Muscle of arm (tissue), 12 donors: ENCODE results near the gene AMZ1. TPM values are rescaled to one million over a fixed set of nuclear protein-coding genes. Genes with fewer than 3 reads are reported as not detected.
"Not testable (repeated sequence)": the region's sequence is repeated elsewhere in the genome, so short reads cannot be mapped to it uniquely, and the experiment has no call there.

Experiments used
- DNase-seq: peaks from one replicate; pipeline ENCODE4 v3.0.0-alpha.2; 2013
- polyA plus RNA-seq, 12 donors: library from polyadenylated mRNA; unstranded; fragments of 120-200 nt; gene quantifications; one replicate each; pipeline ENCODE4 v1.2.1, GENCODE V29; 2013; ENCODE audit not compliant: insufficient read length in 12 of 12

AMZ1 gene
- polyA plus RNA-seq, 12 donors, result 0.07 to 0.73 (median 0.21) TPM; not detected in 2

GRCh38 chr7:2726316-2727018, 38.5 kb downstream of the AMZ1 start:
- DNase-seq, result no peak

- DNase-seq, result not testable (repeated sequence)
Observed at GRCh38 chr7:2727206-2727605, 39.2 kb downstream of the AMZ1 start.

DNA sequence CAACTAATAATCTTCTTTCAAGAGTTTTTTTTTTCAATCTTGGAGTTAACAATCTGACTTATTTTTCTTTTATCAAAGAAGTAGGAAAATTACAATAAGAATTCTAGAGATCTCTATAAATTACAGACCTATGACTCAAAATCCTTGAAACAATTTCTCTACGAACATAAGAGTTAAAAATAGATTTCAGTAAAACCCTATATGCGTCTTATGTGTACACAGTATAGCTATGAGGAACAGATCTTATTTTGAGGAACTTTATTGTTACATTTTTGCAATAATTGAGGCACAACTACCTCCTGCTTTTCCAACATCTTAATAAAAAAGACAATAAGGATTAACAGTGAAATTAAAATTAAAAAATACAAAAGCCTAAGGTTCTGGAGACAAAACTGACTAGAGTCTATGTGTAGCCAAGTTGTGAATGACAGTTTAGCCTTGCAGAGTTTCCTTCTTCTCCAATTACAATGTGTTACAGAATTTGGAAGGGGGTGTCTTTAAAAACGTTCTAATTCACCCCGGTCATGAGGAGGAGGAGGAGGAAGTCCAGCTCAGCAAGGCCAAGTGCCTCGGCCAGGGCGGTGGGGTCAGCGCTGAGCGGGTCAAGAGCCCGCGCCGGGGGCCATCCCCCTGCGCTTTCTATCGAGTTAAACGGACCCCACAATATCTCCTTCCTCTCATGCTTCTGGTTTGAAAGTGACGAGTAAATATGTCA, 40.5 kb downstream of the AMZ1 start:
- DNase-seq, result no peak

DNA sequence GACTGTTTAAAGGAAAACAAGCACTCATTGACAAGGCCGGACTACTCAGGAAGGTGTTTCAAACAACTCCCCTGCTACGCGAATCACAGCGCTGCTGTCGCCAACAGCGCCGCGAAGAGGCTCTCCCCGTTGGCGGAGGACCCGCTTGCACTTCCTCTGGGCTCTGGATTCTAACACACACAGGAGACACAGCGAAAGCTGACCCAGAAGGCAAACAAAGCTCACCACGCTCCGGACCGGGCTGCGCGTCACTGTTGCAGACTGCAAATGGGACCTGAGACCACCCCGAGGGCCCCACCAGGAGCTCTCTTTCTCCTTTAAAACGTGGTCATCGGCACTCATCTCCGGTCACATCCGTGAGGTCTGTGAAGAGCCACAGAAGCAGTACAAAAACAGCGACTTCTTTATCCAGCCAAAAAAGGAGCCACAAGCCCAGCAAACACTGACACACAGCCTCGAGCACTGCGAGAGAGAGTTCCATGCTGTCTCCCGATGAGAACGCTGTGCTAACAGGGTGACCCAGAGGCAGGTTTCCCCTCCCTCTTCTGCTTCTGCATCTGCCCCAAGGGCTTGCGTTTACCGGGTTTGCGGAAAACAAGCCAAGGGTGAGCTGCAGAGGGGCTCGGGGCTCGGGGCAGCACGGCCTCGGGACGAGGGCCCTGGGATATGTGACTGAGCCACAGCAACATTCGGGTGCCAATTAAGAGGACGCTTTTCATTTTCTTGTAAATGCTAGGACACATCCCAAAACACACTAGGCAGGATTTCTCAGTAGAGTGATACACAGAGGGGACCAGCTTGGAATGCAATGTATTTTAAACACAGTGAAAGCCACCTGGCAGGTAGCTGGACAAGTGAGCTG, 41.3 kb downstream of the AMZ1 start:
- no peak for DNase-seq

GRCh38 chr7:2729893-2730716, 42.1 kb downstream of the AMZ1 start:
- DNase-seq, result peak; percentile 56

DNA sequence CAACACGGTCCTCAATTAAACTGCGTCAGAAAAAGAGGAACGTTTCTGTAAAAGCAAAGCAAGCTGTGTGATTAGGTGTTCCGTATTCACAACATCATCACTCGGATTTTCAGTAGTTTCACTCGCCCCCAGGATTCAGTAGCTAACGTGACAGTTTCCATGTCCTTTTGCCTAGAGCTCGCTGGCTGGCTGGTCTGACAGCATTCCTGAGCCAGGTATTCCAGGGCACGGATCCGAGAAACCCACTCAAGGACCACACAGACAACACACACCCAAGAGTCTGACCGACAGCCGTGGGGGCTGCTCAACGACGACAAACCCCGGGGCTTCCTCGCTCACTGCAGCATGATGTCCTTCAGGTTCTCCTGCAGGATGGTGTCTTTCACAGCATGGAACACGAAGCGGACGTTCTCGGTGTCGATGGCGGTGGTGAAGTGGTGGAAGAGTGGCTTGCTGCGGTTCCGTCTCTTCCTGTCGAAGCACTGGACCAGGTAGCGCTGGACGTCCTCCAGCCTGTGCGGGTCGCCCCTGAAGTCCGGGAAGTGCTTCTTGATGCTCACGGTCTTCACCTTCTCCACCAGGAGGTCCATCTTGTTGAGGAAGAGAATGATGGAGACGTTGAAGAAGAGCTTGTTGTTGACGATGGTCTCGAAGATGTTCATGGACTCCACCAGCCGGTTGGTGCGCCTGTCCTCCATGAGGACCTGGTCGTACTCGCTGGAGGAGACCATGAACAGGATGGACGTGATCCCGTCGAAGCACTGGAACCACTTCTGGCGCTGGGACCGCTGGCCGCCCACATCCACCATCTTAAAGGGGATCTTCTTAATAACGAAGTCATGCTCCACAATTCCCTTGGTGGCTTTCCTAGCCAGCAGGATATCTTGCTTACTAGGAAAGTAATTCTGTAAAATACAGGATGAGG, 43.1 kb downstream of the AMZ1 start:
- DNase-seq, result no peak

- DNase-seq, result no peak
Observed at GRCh38 chr7:2732388-2732787, 44.4 kb downstream of the AMZ1 start.

GRCh38 chr7:2732959-2733584, 45.1 kb downstream of the AMZ1 start:
- DNase-seq, result no peak

GRCh38 chr7:2734084-2734686, 46.2 kb downstream of the AMZ1 start:
- DNase-seq, result no peak

- no peak for DNase-seq
Observed at GRCh38 chr7:2734751-2735571, 47.0 kb downstream of the AMZ1 start.

DNA sequence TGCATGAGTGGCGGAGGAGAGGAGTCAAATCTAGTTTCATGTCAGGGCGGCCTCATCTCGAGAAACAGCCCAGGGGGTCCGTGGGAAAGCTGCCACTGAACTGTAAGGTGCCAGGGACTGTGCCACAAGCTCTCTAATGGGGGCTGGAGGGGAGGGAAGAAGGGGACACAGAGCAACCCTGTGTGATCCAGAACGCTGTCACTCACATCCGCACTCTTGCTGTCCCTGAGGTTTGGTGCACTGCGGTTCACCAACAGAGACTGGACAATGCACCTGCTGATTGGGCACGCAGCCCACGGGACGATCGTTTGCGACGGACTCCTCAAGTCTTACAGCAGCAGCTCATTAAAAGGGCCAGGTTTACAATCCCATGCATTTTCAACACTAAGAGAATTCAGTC, 47.7 kb downstream of the AMZ1 start:
- DNase-seq, result no peak

DNA sequence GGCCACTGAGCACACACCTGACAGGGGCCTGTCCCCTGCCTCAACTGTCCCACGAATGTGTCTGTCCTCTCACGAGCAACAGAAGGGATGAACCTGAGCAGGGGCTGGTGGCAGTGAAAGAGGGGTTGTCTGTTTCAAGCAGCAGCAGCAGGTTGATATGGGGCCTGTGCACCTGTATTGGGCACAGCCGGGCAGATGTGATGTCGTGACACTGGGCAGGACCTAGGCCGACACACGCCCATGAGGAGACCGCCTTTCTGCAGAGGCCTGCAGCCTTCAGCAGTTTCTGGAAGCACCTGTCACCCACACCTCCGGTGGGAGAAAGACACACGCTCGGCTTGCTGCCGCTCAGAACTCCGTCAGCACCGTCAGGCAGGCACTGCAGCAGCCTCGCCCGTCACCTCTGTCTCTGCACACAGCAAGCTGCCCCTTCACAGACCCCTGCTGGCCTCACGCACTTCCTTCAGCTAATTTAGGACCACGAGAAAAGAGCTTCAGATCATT, 48.5 kb downstream of the AMZ1 start:
- DNase-seq, result no peak

- not testable (repeated sequence) for DNase-seq
Observed at GRCh38 chr7:2737005-2737743, 49.2 kb downstream of the AMZ1 start.

DNA sequence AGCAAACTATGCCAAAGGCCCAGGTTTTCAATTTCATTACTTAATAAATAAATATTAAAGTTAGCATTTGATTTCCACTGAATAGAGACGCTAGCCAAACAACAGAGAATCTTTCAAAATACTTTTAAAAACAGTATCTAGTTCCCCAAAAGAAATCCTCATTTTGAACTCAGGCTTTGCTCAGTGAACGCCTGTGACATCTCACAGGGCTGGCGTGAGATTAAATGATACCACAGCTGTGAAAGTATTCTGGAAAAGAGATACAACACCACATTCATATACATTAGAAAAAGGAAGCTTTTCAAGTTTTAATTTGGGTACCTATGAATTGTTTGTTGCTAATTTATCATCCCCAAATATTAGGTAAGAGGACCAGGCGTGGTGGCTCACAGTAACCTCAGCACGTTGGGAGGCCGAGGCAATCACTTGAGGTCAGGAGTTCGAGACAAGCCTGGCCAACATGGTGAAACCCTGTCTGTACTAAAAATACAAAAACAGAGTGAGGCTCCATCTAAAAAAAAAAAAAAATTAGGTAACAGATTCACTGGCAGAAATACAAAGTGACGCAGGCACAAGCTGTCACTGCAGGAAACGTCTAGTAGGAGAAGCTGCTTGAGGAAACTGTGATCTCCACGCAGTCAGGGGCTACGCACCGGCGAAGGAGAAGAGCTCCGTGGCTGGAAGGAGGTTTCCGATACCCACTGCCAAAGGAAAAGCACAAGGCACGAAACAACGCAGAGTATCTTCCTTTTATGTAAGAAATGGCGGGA, 50.0 kb downstream of the AMZ1 start:
- no peak for DNase-seq

GRCh38 chr7:2738766-2739549, 51.0 kb downstream of the AMZ1 start:
- no peak for DNase-seq
